H1 (cell line): ENCODE measurements around the gene SHMT2. TPM values are rescaled to one million over a fixed set of nuclear protein-coding genes. Genes with fewer than 3 reads are reported as not detected.

Source experiments
- MAX ChIP-seq: IDR thresholded peaks from 2 replicates; pipeline ENCODE4 v1.6.1; 2012; ENCODE audit warnings: inconsistent platforms
- POLR2AphosphoS5 ChIP-seq: IDR thresholded peaks from 2 replicates; pipeline ENCODE4 v1.6.1; 2011; ENCODE audit warnings: low read depth, low read length
- SP2 ChIP-seq: IDR thresholded peaks from 2 replicates; pipeline ENCODE4 v1.6.1; 2012; ENCODE audit warnings: mild to moderate bottlenecking, low read length, inconsistent platforms
- polyA plus RNA-seq, 7 experiments: library from polyadenylated mRNA; depleted of rRNA in 3 of 7; stranded (reverse) in 5 of 7; unstranded in 2 of 7; fragments of >200 nt in 5 of 7; fragments of 200-250 nt in 2 of 7; gene quantifications; 1 replicate in 5 of 7; 2 replicates in 1 of 7; 4 replicates in 1 of 7; pipeline versions ENCODE4 v1.2.1 to v1.2.3, GENCODE V29; 2011 to 2013; ENCODE audit warnings: missing spikeins in 2 of 7, mixed read lengths in 2 of 7
- total RNA-seq: library from RNA; stranded (reverse); fragmentation: NEBNext Ultra II Directional; extraction: Animal tissue kit (Norgen Biotek cat#: 25700); gene quantifications from 2 replicates; pipeline ENCODE4 v1.2.1, GENCODE V29; 2021

Gene SHMT2
- total and polyA plus RNA-seq, 2 of the 8 experiments (the other 6 are each of a cell fraction or from before 2014, with no cell fraction given), result 274 to 520 TPM

- TF ChIP-seq MAX (0 out of 2 replicates have a peak, but pooled peaks have one; percentile 37), SP2 (no peak), POLR2AphosphoS5 (0 out of 2 replicates have a peak, but pooled peaks have one; percentile 53)
- TF ChIP-seq, all 59 proteins: peak for 4
These were observed 6.9 kb downstream of the SHMT2 start (continued) for GRCh38 chr12:57236201-57236924.
